Neuronal stem cell (in vitro differentiated cells): ENCODE measurements around the gene TRIB2.

Source experiments
- DNase-seq: peaks from one replicate; pipeline ENCODE4 v3.0.0-alpha.2; 2013; ENCODE audit warnings: low spot score
- H2AFZ ChIP-seq: one replicate; pipeline ENCODE4 v1.6.1; 2013; ENCODE audit warnings: mild to moderate bottlenecking, low read length, inconsistent platforms
- H2AK5ac ChIP-seq: 2 replicates; pipeline ENCODE4 v1.6.1; 2013; ENCODE audit warnings: low read depth, mild to moderate bottlenecking, inconsistent platforms, low read length, moderate library complexity, mixed read lengths
- H2BK120ac ChIP-seq: 2 replicates; pipeline ENCODE4 v1.6.1; 2013; ENCODE audit warnings: low read depth, mild to moderate bottlenecking, inconsistent platforms, low read length, moderate library complexity, mixed read lengths
- H2BK12ac ChIP-seq: one replicate; pipeline ENCODE4 v1.6.1; 2013; ENCODE audit warnings: low read length, inconsistent platforms
- H2BK15ac ChIP-seq: 2 replicates; pipeline ENCODE4 v1.6.1; 2013; ENCODE audit warnings: mild to moderate bottlenecking, low read length, inconsistent platforms, mixed read lengths
- H2BK5ac ChIP-seq: one replicate; pipeline ENCODE4 v1.6.1; 2013; ENCODE audit warnings: inconsistent platforms, mild to moderate bottlenecking, low read length, moderate library complexity
- H3K14ac ChIP-seq: one replicate; pipeline ENCODE4 v1.6.1; 2013; ENCODE audit warnings: low read length, inconsistent platforms
- H3K18ac ChIP-seq: 2 replicates; pipeline ENCODE4 v1.6.1; 2013; ENCODE audit warnings: low read length, inconsistent platforms
- H3K23ac ChIP-seq: 2 replicates; pipeline ENCODE4 v1.6.1; 2013; ENCODE audit warnings: low read depth, mild to moderate bottlenecking, mixed read lengths, low read length, inconsistent platforms; ENCODE audit not compliant: poor library complexity
- H3K27ac ChIP-seq: replicated peaks from 3 replicates; pipeline ENCODE4 v1.5.1; 2013; ENCODE audit warnings: low read length, inconsistent platforms
- H3K27me3 ChIP-seq, 3 experiments: 2 replicates each; pipeline ENCODE4 v1.6.1; 2013; ENCODE audit warnings: low read length in 3 of 3, mild to moderate bottlenecking in 2 of 3, inconsistent platforms in 1 of 3, low read depth in 1 of 3, mixed read lengths in 1 of 3, moderate library complexity in 1 of 3; ENCODE audit not compliant: control insufficient read depth in 3 of 3, insufficient read depth in 3 of 3
- H3K36me3 ChIP-seq, 2 donors: replicated peaks in 1 of 2; 2 replicates each; pipeline ENCODE4 v1.6.1; 2013; ENCODE audit warnings: low read length in 2 of 2; ENCODE audit not compliant: control insufficient read depth in 2 of 2, insufficient read depth in 2 of 2
- H3K4ac ChIP-seq: 2 replicates; pipeline ENCODE4 v1.6.1; 2013; ENCODE audit warnings: inconsistent platforms, mild to moderate bottlenecking, low read length, moderate library complexity
- H3K4me1 ChIP-seq, 2 donors: 1 replicate in 1 of 2; 2 replicates in 1 of 2; pipeline ENCODE4 v1.6.1; 2013; ENCODE audit warnings: low read length in 2 of 2, low read depth in 1 of 2; ENCODE audit not compliant: control insufficient read depth in 2 of 2, insufficient read depth in 1 of 2
- H3K4me2 ChIP-seq: one replicate; pipeline ENCODE4 v1.6.1; 2013; ENCODE audit warnings: mild to moderate bottlenecking, low read length, inconsistent platforms; ENCODE audit not compliant: insufficient read depth, poor library complexity, severe bottlenecking
- H3K4me3 ChIP-seq, 2 donors: 2 replicates each; pipeline ENCODE4 v1.5.1; 2013; ENCODE audit warnings: low read length in 2 of 2, mild to moderate bottlenecking in 2 of 2, inconsistent platforms in 1 of 2, moderate library complexity in 1 of 2
- H3K79me1 ChIP-seq: one replicate; pipeline ENCODE4 v1.6.1; 2013; ENCODE audit warnings: low read depth, mild to moderate bottlenecking, inconsistent platforms, low read length, moderate library complexity
- H3K9ac ChIP-seq: one replicate; pipeline ENCODE4 v1.6.1; 2013; ENCODE audit warnings: mild to moderate bottlenecking, low read depth, low read length, inconsistent platforms; ENCODE audit not compliant: poor library complexity
- H3K9me3 ChIP-seq, 2 donors: replicated peaks in 1 of 2; 2 replicates each; pipeline versions ENCODE3 to v1.6.1; 2013; ENCODE audit warnings: low read length in 2 of 2, mild to moderate bottlenecking in 2 of 2, inconsistent platforms in 1 of 2, low read depth in 1 of 2, mixed read lengths in 1 of 2, moderate library complexity in 1 of 2; ENCODE audit not compliant: control insufficient read depth in 2 of 2, insufficient read depth in 1 of 2
- H4K8ac ChIP-seq: one replicate; pipeline ENCODE4 v1.6.1; 2013; ENCODE audit warnings: low read depth, mild to moderate bottlenecking, inconsistent platforms, low read length, moderate library complexity
- H4K91ac ChIP-seq: one replicate; pipeline ENCODE4 v1.6.1; 2013; ENCODE audit warnings: low read length, low read depth, mild to moderate bottlenecking, inconsistent platforms; ENCODE audit not compliant: poor library complexity
- WGBS, 2 donors: extraction: QIAGEN DNeasy Blood & Tissue Kit; methylation state at CpG; one replicate each; pipeline ENCODE4 v1.1.7; 2013; ENCODE audit warnings: missing lambda C conversion rate in 2 of 2, mixed read lengths in 1 of 2; ENCODE audit not compliant: insufficient read length in 2 of 2, insufficient replicate concordance in 1 of 2; ENCODE audit errors: extremely low coverage in 2 of 2; 5-methylcytosine and 5-hydroxymethylcytosine counted together

The TRIB2 gene

DNA sequence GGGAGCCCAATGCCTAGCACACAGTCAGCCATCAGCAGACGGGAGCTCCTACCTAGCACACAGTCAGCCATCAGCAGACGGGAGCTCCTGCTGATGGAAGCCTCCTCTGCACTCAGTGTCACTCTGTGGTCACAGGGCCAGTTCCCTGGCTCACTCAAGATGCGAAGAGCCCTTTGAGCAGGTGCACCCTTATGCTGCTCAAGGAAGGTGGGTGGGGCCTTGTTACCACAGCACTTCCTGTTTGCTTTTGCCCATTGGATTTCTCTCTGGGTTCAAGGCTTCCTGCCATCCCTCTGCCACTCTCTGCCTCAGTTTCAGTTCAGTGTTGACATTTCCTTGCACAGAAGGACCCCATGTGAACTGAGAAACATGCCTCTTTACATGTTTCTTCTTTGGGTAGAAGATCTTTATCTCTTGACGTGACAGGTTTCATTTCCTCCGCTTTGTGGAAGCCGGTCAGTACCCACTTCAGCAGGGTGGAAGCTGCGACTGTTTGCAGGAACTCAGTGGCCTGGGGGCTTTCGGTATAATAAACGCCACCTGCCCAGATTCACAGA lies 11.6 kb downstream of the TRIB2 start:
- Histone ChIP-seq H3K36me3 (peaks cover 72 to 100% of the 10 kb centered on the region in 2 donors), H2AK5ac (no peak overlapping the region), H2BK5ac (no peak overlapping the region), H3K9me3 (peaks cover 0 to 8% of the 10 kb centered on the region in 2 donors), H3K9ac (no peak overlapping the region), H3K27me3 (no peaks in the 10 kb centered on the region), H3K18ac (no peak overlapping the region), H4K91ac (no peak overlapping the region), H2BK15ac (no peak overlapping the region), H3K14ac (no peak overlapping the region), H3K27ac (no peak overlapping the region), H2AFZ (no peak overlapping the region), H2BK12ac (no peak overlapping the region), H2BK120ac (no peak overlapping the region), H3K79me1 (peaks cover 22% of the 10 kb centered on the region), H4K8ac (no peak overlapping the region), H3K4me3 (no peak overlapping the region), H3K4me1 (peaks cover 10 to 12% of the 10 kb centered on the region in 2 donors), H3K4me2 (no peak overlapping the region), H3K4ac (no peak overlapping the region), H3K23ac (no peak overlapping the region)
- DNase-seq: no peak
- no CpG with 5 or more reads among the region's 9 CpGs for WGBS, 2 donors

- Histone ChIP-seq H3K4me3 (no peak overlapping the region), H4K8ac (no peak overlapping the region), H3K27me3 (no peaks in the 10 kb centered on the region), H3K27ac (no peak overlapping the region), H3K36me3 (peaks cover 72 to 100% of the 10 kb centered on the region in 2 donors), H3K79me1 (peaks cover 29% of the 10 kb centered on the region), H3K4me2 (no peak overlapping the region), H2BK120ac (no peak overlapping the region), H3K18ac (no peak overlapping the region), H3K4ac (no peak overlapping the region), H3K9ac (no peak overlapping the region), H4K91ac (no peak overlapping the region), H2AFZ (no peak overlapping the region), H3K23ac (no peak overlapping the region), H3K4me1 (peaks cover 10 to 11% of the 10 kb centered on the region in 2 donors), H2BK15ac (no peak overlapping the region), H2BK12ac (no peak overlapping the region), H2BK5ac (no peak overlapping the region), H3K9me3 (no peaks in the 10 kb centered on the region), H2AK5ac (no peak overlapping the region), H3K14ac (no peak overlapping the region)
- DNase-seq: no peak
- no CpG with 5 or more reads among the region's 5 CpGs for WGBS, 2 donors
These were observed 13.5 kb downstream of the TRIB2 start for GRCh38 chr2:12730265-12730664.

GRCh38 chr2:12731701-12732280 lies 15.1 kb downstream of the TRIB2 start:
- Histone ChIP-seq H2BK5ac (no peak overlapping the region), H3K14ac (no peak overlapping the region), H4K91ac (no peak overlapping the region), H2AFZ (no peak overlapping the region), H3K4me1 (peaks cover 10 to 11% of the 10 kb centered on the region in 2 donors), H3K4me2 (no peak overlapping the region), H3K18ac (peak overlapping the region; percentile 16), H4K8ac (no peak overlapping the region), H3K9ac (no peak overlapping the region), H2AK5ac (no peak overlapping the region), H3K9me3 (no peaks in the 10 kb centered on the region), H3K4ac (no peak overlapping the region), H3K27ac (no peak overlapping the region), H3K4me3 (no peak overlapping the region), H2BK120ac (no peak overlapping the region), H3K23ac (no peak overlapping the region), H3K27me3 (no peaks in the 10 kb centered on the region), H3K79me1 (peaks cover 33% of the 10 kb centered on the region), H2BK12ac (no peak overlapping the region), H2BK15ac (no peak overlapping the region), H3K36me3 (peaks cover 73 to 100% of the 10 kb centered on the region in 2 donors)
- no CpG with 5 or more reads among the region's 16 CpGs for WGBS, 2 donors
- no peak for DNase-seq

- Histone ChIP-seq H3K23ac (no peak overlapping the region), H3K9me3 (no peaks in the 10 kb centered on the region), H4K8ac (no peak overlapping the region), H2BK12ac (no peak overlapping the region), H2BK120ac (no peak overlapping the region), H3K4me2 (no peak overlapping the region), H2AFZ (no peak overlapping the region), H3K27me3 (no peaks in the 10 kb centered on the region), H3K9ac (no peak overlapping the region), H2BK5ac (no peak overlapping the region), H3K79me1 (peaks cover 33% of the 10 kb centered on the region), H3K4ac (no peak overlapping the region), H3K36me3 (peaks cover 70 to 100% of the 10 kb centered on the region in 2 donors), H2AK5ac (no peak overlapping the region), H2BK15ac (no peak overlapping the region), H3K18ac (no peak overlapping the region), H3K27ac (no peak overlapping the region), H3K4me1 (peaks cover 11 to 12% of the 10 kb centered on the region in 2 donors), H3K14ac (no peak overlapping the region), H3K4me3 (no peak overlapping the region), H4K91ac (no peak overlapping the region)
- no CpG with 5 or more reads among the region's 10 CpGs for WGBS, 2 donors
- DNase-seq: no peak
These were observed 15.9 kb downstream of the TRIB2 start for GRCh38 chr2:12732651-12733050.
